NCI-H1417 treated with DMSO at 0.1 percent for 48 hours (cell line): ENCODE results near the gene UTP15.

ENCODE experiments used
- DNase-seq: peaks from one replicate; lab custom pipeline; 2025; lab: John Stamatoyannopoulos, UW

The UTP15 gene, protein sequence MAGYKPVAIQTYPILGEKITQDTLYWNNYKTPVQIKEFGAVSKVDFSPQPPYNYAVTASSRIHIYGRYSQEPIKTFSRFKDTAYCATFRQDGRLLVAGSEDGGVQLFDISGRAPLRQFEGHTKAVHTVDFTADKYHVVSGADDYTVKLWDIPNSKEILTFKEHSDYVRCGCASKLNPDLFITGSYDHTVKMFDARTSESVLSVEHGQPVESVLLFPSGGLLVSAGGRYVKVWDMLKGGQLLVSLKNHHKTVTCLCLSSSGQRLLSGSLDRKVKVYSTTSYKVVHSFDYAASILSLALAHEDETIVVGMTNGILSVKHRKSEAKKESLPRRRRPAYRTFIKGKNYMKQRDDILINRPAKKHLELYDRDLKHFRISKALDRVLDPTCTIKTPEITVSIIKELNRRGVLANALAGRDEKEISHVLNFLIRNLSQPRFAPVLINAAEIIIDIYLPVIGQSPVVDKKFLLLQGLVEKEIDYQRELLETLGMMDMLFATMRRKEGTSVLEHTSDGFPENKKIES

DNA sequence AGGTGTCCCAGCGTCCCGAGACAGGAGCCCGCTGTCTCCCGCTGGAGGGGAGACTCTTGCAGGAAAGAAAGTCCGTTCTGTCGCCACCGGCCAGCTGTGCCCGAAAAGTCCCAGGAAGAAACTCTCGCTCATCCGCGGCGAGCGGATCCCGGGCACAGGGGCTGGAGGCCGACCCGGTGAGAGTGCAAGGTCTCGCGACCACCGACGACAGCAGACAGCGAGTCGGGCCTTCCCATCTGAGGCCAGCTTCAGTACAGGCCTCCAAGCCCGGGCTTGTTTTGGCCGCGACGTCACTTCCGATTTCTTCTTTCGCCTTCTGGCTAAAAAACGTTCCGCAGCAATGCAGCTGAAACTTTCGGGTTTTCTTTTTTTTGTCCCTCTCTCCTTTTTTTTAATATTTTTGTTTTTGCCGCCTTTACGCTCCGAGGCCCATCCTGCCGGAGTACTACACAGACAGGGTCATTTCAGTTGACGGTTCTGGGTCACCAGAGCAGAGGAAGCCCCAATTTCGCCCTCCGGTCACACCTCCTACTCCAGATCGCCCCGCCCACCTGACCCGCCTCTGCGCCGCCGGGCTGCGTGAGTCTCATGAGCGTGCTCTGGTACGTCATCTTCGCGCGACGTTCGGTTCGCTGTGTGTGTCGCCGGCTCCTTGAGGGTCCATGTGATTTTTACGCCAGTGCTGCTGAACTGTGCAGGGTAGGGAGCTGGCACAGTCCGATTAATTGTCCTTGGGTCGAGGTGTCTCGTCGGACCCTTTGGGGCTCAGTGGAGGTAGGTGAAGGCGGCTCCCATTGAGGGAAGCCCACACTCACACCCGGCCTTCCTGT, at the start of gene UTP15, which contains the start of gene ANKRA2:
TSS of gene UTP15 (plus strand) at position 605 of the 830 bp plus-strand sequence. CDS start 1,602 bp downstream, outside the sequence.
TSS of gene ANKRA2 (minus strand) at position 501 of the 830 bp plus-strand sequence. CDS start 2,758 bp downstream, outside the sequence.
- DNase-seq, result peak; percentile 64

DNA sequence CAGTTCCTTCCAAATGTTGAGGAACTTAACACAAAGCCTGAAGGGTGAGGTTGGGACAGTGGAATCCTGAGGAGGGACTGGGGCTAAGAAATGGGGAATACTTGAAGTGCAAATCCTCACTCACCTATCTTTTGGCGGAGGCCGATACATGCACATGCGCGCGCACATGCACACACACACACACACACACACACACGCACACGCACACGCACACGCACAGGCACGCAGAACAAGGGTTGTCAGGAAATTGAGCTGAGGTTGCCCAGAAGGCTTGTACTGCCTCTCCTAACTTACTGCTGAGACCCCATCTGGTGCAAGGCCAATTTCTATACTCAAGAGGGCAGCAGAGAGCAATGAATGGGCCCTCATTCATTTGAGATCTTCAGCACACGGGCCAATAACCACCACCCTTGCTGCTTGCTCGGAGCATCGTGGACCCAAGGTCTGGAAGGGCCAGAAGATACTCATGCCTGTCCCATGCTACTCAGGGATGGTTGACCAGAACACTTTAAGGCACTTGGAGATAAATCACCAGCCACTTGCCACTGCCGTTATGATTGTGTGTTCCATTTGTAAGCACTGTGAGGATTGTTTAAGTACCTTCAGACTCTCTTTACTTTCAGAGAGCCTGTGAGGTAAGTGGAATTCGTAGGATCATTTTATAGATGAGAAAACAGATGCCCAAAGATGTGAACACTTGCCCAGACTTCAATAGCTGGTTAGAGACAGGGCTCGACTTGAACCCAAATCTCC, 45.8 kb upstream of the UTP15 start:
- peak; percentile 6 for DNase-seq

DNA sequence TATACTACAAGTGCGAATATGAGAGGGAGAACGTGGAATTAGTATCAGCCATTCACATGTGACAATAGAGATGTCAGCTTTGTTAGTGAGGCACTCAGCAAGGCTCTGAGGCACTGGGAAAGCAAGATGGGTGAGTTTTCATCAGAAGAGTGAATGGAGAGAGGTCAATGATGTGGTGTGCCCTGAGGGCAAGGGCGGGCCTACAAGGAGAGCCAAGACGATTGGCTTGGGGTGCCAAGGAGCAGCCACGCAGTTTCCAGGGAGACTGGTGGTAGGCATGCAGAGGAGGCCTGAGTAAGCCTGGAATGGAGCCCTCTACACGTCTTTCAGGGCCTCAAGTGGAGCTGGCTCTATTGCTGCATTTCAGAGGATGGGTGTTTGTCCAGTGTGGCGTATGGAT, 42.6 kb upstream of the UTP15 start:
- DNase-seq, result no peak

DNA sequence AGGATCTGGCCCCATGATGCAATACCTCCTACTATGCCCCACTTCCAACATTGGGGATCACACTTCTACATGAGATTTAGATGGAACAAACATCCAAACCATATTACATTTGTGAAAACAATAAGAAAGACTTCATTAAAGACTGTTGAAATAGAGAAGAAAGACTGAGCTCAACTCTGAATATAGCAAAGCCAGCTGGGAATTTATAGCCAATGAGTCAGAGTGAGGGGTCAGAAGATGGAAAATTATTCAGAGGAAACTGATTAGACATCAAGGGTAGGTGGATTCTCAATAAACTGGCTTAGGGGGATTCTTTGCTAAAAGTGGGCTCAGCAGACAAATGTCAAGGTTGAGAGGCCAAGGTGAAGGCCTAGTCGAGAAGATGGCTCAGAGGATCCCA, 41.7 kb upstream of the UTP15 start:
- DNase-seq, result no peak

DNA sequence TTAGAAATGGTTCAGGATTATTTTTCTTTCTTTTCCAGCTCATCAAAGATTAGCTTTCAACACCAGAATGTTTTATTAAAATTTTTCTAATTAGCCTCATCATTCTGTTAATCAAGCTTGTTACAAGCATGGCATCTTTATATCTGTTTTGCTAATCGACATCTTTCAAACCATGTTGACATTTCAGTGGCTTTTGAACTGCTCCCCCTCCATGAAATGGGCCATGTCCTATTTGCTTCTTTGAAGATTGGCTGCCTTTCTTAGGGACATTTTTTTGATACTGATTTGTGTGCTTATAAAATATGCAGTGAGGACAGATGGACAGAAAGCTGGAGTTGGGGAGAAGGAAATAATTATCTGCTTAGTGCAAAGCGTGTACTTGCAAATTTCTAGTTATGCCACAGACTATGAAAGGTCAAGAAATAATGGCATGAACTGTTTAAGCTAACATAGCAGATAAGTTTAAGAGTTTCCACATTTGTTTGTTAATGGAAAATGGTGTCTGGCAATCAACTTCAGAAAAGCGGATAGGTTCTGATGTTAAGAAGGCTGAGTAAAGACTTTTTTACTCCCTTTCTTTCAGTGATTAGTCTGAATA, 39.8 kb upstream of the UTP15 start:
- DNase-seq, result no peak

DNA sequence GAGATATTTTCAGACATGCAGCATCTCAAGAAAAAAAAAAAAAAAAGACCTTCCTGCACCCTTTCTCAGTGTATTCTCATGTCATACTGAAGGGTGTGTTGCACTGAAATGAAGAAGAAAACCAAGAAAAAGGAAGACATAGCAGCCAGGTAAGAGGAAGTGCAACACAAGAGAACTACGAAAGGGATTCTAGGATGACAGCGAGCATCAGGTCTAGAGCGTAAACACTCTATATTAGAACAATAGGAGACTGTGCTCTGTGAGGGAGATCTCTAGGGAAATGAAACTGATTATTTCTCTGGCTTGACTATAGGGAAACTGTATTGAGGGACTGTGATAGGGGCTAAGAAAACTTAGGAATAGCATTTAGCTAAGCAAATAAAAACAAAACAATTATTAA, 37.3 kb upstream of the UTP15 start:
- DNase-seq, result no peak

DNA sequence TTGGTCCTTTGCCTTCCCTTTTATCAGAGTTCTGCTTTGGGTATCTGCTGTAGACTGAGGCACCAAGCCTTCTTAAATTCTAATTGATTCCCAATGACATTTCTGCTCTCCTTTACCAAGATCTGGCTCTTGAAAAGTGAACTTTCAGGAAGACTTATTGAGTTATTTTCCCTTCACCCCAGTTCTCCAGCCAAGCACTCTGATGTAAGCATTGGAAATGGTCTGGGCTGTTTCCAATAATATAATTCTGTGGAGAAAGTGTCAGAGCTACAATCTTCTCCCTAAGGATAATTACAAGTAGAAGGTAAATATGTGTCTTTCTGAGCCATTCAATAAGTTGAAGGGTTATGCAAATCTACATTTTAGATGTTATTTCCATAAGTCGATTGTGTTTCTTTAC, 36.5 kb upstream of the UTP15 start:
- no peak for DNase-seq

DNA sequence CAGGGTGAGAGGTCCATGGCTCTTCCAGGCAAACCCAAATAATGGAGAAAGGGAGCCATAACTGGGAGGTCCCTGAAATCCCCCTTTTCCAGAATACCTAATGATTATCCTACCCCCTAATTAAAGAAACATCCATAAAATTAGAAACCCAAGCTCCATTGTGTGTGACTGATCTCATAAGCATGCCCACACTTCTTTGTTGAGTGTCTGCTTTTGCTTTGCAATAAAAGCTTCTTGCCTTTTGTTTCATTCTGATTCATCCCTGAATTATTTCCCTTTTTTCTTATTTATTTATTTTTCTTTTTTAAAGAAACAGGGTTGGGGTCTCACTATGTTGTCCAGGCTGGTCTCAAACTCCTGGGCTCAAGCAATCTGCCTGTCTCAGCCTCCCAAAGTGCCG, 34.2 kb upstream of the UTP15 start:
- no peak for DNase-seq

DNA sequence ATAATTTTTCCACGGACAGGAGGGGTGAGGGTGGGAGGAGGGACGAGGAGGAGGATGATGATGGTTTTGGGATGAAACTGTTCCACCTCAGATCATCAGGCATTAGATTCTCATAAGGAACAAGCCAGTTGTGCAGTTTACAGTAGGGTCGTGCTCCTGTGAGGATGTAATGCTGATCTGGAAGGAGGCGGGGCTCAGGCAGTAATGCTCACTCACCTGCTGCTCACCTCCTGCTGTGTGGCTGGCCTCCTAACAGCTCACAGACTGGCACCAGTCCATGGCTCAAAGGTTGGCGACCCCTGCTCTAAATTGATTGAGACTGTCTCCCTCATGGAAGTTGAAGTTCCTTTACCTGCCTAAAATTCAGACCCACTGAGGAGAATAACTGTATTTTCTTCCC, 33.3 kb upstream of the UTP15 start:
- no peak for DNase-seq

DNA sequence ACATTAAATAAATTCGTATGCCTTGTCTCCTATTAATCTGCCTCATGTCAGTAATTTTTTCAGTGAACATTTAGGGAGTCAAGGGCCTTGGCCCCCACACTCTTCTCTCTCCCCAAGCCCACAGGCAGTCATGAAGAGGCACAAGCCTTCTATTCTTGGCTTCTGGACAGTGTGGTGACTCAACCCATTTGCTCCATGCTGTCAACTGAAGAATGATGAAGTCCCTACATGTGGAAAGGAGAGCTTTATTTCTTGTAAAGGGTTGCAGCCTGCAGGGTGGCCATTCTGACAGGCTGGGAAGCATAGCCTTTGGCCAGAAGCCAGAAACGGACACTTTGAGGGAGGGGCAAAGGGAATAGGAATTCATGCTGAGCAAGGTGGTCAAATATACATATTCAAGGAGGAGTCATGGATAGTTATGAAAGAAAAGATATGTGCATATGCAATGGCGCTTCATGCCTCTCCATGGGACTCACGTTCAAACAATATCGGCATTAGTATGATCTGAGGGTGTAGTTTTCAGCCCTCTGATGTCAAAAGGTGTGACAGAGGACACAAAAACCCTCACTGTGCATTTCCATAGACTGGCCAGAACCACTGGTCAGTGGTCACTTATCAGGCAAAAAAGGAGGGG, 31.4 kb upstream of the UTP15 start:
- no peak for DNase-seq

DNA sequence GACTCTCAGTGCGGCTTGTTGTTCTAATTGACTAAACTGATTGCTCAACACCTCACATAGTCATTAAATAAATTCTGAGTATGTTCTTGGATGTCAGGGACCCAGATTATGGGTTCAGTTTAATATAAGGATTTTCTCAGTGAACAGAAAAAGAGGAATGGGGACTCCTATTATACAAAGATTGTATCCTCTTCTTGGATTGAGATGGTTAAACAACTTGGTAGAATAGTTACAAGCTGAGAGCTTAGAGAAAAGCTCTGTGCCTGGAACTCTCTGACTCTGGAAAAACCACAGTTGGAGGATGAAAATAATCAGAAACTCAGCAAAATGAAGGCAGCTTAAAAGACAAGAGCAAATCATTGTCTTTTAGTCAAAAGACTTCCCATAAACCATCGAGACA, 30.6 kb upstream of the UTP15 start:
- DNase-seq, result no peak

DNA sequence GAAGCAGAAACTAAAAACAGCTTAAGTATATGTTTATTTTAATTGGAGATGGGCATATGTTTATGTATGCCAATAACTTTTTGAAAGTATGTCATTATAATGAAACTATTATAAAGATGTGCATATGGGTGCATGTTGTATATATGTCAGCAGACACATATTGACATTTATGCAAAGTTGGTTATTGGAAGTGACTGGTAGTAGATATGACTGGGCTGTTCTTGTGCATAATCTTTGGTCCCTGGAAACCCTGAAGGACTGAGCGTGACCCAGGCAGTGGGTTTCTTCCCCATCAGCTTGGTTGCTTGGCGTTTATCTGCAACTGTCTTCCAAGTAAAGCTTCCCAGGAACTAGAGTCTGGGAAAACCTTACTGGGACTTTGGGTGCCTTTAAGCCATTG, 25.8 kb upstream of the UTP15 start:
- no peak for DNase-seq

DNA sequence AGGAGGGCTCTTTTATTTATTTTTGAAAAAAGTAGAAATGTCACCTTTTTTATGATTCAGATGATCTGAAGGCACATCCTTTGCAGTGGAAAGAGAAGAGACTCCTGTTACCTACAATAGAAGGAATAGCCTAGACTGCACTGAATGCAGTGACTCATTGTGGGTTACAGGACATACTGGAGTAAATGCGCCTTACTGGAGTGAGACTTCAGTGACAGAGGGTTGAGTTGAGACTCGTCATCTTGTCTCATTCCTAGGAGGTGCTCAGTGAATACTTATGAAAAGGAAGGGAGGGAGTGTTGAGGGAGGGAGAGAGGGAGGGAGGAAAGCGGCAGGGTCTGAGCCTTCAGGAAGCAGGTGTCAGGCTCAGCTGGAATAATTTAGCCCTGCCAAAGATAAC, 25.4 kb upstream of the UTP15 start:
- DNase-seq, result no peak

DNA sequence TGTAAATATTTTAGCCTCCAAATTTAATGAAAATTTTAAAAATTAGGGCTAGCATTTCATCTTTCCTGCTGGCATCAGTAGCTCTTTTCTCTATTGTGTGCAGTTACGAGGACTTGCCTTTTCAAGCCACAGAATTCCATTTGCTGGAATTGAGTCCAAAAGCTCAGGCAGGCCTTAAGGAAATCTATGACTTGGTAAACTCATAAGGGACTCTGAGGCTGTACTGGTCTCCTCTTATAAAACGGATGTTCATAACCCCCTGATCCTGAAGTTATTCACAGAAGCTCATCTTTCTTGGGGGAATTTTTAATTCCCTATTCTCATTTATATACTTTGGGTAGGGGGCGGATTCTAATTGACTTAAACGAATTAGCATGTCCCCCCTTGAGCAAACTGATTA, 23.5 kb upstream of the UTP15 start:
- no peak for DNase-seq

DNA sequence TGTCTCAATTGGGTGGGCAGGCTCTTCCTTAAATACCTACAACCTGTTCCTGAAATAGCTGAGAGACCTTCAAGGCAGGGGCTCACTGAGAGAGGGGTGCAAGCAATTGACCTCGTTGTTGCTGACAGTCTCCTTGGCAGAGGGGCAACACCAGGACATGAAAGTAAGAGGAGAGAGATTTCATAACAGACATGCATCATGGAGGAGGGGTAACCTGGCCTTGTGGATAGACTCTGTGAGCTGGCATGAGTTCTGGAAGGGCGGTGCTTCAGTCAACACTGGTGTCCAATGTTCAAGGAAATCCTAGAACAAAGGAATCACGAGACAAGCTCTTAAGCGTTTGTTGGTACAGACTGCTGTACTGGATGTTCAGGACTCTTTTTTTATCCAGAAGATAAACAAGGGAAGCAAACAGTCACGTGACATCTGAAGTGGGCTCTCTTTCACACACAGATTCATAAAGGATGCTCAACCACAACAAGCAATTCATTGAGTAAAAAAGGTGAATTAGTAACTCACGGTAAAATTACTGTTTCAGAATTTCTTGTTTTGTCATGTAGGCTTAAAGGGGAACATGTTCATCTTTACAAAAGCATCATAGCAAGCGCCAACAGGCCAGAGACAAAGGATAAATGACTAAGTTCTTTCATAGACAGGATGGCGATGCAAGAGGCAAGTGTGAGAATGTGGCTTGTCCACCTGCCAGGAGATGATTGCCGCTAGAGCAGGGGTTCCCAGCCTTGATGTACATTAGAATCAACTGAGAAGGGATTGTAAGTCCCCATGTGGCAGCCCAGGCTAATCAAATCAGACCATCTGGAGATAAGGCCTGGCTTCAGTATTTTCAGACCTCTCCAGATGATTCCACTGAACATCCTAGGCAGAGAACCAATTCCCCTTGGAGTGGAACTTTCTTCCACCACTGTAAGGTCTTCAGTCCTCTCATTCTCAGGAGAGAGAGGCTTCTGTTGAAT, 20.8 kb upstream of the UTP15 start:
- DNase-seq, result peak; percentile 1

DNA sequence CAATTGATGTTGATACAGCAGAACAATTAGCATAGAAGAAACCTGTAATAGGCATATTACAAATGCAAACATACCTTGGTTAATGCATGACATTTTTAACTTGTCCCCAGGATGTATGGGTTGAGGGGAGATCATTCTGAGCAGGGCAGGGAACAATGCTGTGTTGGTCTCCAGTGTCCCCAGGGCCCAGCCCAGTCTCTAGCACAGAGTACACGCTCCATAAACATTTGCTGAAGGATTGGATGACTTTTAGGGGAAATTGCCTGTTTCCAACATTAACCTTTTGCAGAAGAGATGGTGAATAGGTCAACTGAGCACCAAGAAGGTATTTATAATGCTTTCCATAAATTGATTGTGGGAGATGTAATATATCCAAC, 20.2 kb upstream of the UTP15 start:
- no peak for DNase-seq

DNA sequence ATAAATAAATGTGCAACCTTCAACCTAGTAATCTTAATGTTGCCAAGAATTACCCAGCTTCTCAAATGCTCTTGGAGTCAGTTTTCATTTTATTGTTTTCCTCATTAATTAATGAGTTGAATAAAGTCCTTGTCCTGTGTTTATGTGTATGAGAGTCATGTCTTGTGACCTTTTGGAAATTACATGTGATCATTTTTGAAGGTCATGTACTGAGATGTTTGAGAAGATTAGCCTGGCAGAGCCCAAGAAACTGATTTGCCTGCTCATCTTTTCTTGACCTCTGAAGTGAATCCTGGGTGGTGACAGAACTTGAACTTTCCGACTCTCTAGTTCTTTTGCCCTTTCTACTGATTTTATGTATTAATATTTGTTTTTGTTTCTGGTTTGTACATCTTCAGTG, 15.5 kb upstream of the UTP15 start:
- DNase-seq, result no peak

DNA sequence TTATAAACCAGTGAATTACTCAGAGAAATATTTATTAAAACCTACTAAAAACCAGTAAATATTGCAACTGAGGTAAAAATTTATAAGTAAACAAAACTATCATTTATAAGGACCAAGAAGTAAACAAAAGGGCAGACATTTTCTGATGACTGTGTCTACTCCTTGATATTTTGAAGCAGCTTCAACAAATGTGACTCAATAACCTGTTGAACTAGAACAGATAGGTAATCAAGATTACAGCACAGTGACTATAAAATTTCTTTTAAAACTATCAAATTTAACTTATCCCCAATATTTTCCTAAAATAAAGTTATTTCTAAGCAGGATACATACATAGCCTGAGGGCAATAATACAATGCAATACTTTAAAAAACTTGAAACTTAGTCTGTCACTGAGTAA, 12.9 kb upstream of the UTP15 start:
- DNase-seq, result no peak

DNA sequence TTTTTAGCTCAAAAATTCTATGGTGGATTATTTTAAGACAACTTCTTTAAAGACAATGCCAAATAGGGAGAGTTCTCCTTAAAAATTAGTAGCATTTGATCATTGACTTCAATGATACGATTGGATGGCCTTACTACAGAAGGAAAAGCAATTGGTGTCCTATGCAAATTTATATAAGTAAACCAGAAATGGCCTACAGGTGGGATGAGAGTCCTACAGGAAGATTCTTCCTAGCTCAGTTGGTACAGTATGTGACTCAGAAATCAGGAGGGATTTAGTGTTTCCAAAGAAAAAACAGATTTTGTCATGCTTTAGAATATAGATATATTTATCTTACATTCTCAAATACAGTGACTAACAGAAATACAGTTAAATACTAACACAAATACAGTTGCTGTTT, 6.6 kb upstream of the UTP15 start:
- no peak for DNase-seq

DNA sequence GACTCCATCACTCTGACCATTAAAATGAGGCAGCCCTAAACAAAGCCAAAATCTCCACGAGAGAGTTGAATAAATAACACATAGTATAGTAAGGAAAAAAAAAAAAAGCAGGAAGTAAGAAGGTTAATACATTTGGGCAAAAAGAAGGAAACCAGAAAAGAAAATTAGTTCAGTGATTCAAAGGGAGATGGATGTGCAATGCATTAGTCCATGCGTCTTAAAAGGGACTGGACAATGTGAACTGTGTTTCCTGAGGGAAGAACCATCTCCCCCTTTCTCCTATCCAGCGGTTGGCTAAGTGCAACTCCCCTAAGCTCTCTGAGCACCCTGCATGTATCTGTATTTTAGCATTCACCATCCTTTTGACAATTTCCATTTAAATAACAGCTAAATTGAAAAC, 1.5 kb upstream of the UTP15 start:
- no peak for DNase-seq
